ENCODE data around the gene KISS1R. TPM values are rescaled to one million over a fixed set of nuclear protein-coding genes. Genes with fewer than 3 reads are reported as not detected.

KISS1R gene
- total and polyA plus RNA-seq, 4 donors = not detected

GRCh38 chr19:941292-942132, 24.4 kb downstream of the KISS1R start (continued):
- no peak for TF ChIP-seq MAX (IDR thresholded peaks at IDR 0.05)
- TF ChIP-seq RXRA (IDR thresholded peaks at IDR 0.05) = no peak
- no peak for TF ChIP-seq EGR1 (IDR thresholded peaks at IDR 0.05; ENCODE audit: low read depth in 2 of 2)
- TF ChIP-seq CTCF (IDR thresholded peaks at IDR 0.05; ENCODE audit: low read depth, low read length, missing input control) = no peak
- no peak for TF ChIP-seq HNF4G (IDR thresholded peaks at IDR 0.05)
- no peak for TF ChIP-seq FOXA1 (IDR thresholded peaks at IDR 0.05)
- no peak for TF ChIP-seq GABPA (IDR thresholded peaks at IDR 0.05 in 1 of 2, conservative IDR thresholded peaks at IDR 0.05 in 1 of 2)

GRCh38 chr19:942133-942645, 25.1 kb downstream of the KISS1R start:
- Histone ChIP-seq H3K9me3 (ENCODE audit: control insufficient read depth in 4 of 4, low read length in 3 of 4) (no peaks in the 10 kb centered on the region), H3K27me3 (ENCODE audit: control insufficient read depth in 4 of 4, insufficient read depth in 4 of 4, low read length in 3 of 4) (no peaks in the 10 kb centered on the region), H3K4me1 (ENCODE audit: control insufficient read depth in 4 of 4, insufficient read depth in 4 of 4, low read length in 3 of 4) (peaks cover 18 to 33% (median 24%) of the 10 kb centered on the region in 4 donors), H3K27ac (ENCODE audit: low read depth in 1 of 2, low read length in 2 of 2) (no peak overlapping the region), H3K4me3 (ENCODE audit: low read depth in 1 of 3, low read length in 3 of 3) (no peak overlapping the region), H3K36me3 (ENCODE audit: control insufficient read depth in 4 of 4, insufficient read depth in 3 of 4, low read depth in 1 of 4, low read length in 3 of 4) (no peaks in the 10 kb centered on the region), H3K9ac (ENCODE audit: low read depth in 1 of 2, low read length in 2 of 2) (no peak overlapping the region)
- no peak for DNase-seq (ENCODE audit: low spot score)
- TF ChIP-seq MAX (IDR thresholded peaks at IDR 0.05) (no peak), YY1 (IDR thresholded peaks at IDR 0.05) (no peak), TAF1 (conservative IDR thresholded peaks at IDR 0.05) (no peak), HNF4G (IDR thresholded peaks at IDR 0.05) (no peak)
- WGBS = 94% methylated on average over 32 of the region's 32 CpGs

- Histone ChIP-seq H3K36me3 (ENCODE audit: control insufficient read depth in 4 of 4, insufficient read depth in 3 of 4, low read depth in 1 of 4, low read length in 3 of 4) (peaks cover 0 to 2% (median 0%) of the 10 kb centered on the region in 4 donors), H3K4me1 (ENCODE audit: control insufficient read depth in 4 of 4, insufficient read depth in 4 of 4, low read length in 3 of 4) (peaks cover 18 to 28% (median 22%) of the 10 kb centered on the region in 4 donors), H3K27me3 (ENCODE audit: control insufficient read depth in 4 of 4, insufficient read depth in 4 of 4, low read length in 3 of 4) (no peaks in the 10 kb centered on the region), H3K4me3 (ENCODE audit: low read depth in 1 of 3, low read length in 3 of 3) (no peak overlapping the region), H3K9me3 (ENCODE audit: control insufficient read depth in 4 of 4, low read length in 3 of 4) (no peaks in the 10 kb centered on the region), H3K27ac (ENCODE audit: low read depth in 1 of 2, low read length in 2 of 2) (no peak overlapping the region), H3K9ac (ENCODE audit: low read depth in 1 of 2, low read length in 2 of 2) (no peak overlapping the region)
- WGBS = 96% methylated on average over 17 of the region's 17 CpGs
- no peak for TF ChIP-seq REST (IDR thresholded peaks at IDR 0.05)
- no peak for TF ChIP-seq FOXA1 (IDR thresholded peaks at IDR 0.05)
- no peak for TF ChIP-seq RXRA (IDR thresholded peaks at IDR 0.05)
- TF ChIP-seq HNF4G (IDR thresholded peaks at IDR 0.05) = no peak
- TF ChIP-seq ZBTB33 (IDR thresholded peaks at IDR 0.05) = no peak
- TF ChIP-seq YY1 (IDR thresholded peaks at IDR 0.05) = no peak
- TF ChIP-seq GABPA (IDR thresholded peaks at IDR 0.05 in 1 of 2, conservative IDR thresholded peaks at IDR 0.05 in 1 of 2) = no peak
- no peak for TF ChIP-seq TAF1 (conservative IDR thresholded peaks at IDR 0.05)
- TF ChIP-seq HNF4A (conservative IDR thresholded peaks at IDR 0.05) = no peak
- no peak for TF ChIP-seq CTCF (IDR thresholded peaks at IDR 0.05; ENCODE audit: low read depth, low read length, missing input control)
- no peak for DNase-seq (ENCODE audit: low spot score)
Observed at GRCh38 chr19:943551-944170, 26.5 kb downstream of the KISS1R start.

Measured in liver (tissue), 9 donors.